ENCODE results near the gene RAB26.

RAB26 gene

GRCh38 chr16:2180962-2181923 is 32.8 kb downstream of the RAB26 start:
- ChIA-PET CTCF (no interaction called here), POLR2A (interaction anchor here (1.1 to 1.3 kb wide), 2 partner anchors 26 to 30 kb away, joined by 7 to 13 read pairs; partner anchors contain the start of gene TRAF7)
- H3K36me3 ChIP-seq (ENCODE audit: control insufficient read depth in 2 of 2, insufficient read depth in 1 of 2, low read length in 2 of 2) = peaks cover 0 to 30% of the 10 kb centered on the region in 2 experiments; a peak in 1 of 3 replicates
- no peak overlapping the region for H3K4me3 ChIP-seq (ENCODE audit: low read depth, low read length)
- no peak overlapping the region for H3K27ac ChIP-seq (ENCODE audit: extremely low read depth, low read depth, low read length)
- no peaks in the 10 kb centered on the region for H3K9me3 ChIP-seq (ENCODE audit: control insufficient read depth, insufficient read depth, low read depth, low read length)
- H3K4me1 ChIP-seq (ENCODE audit: control insufficient read depth, insufficient read depth, low read length) = no peaks in the 10 kb centered on the region
- TF ChIP-seq ZNF585B (tag by site-specific recombination; IDR thresholded peaks at IDR 0.05) (no peak), ZNF449 (tag by site-specific recombination; IDR thresholded peaks at IDR 0.05) (peak; percentile 53; the same call in 1 of the 2 replicates), SALL2 (tag by site-specific recombination; IDR thresholded peaks at IDR 0.05; ENCODE audit: borderline replicate concordance) (no peak), ZSCAN23 (tag by site-specific recombination; IDR thresholded peaks at IDR 0.05) (no peak), ZNF513 (tag by site-specific recombination; IDR thresholded peaks at IDR 0.05) (no peak), ZBTB48 (tag by site-specific recombination; IDR thresholded peaks at IDR 0.05) (no peak), ZSCAN18 (tag by site-specific recombination; IDR thresholded peaks at IDR 0.05) (no peak), KLF8 (tag by site-specific recombination; IDR thresholded peaks at IDR 0.05) (0 out of 2 replicates have a peak, but pooled peaks have one; percentile 23), ZBTB26 (tag by site-specific recombination; optimal IDR thresholded peaks at IDR 0.05) (peak; percentile 11), ZBTB7A (tag by site-specific recombination; IDR thresholded peaks at IDR 0.05; ENCODE audit: low read depth) (no peak), ZNF623 (tag by site-specific recombination; IDR thresholded peaks at IDR 0.05) (no peak), YY2 (tag by site-specific recombination; IDR thresholded peaks at IDR 0.05) (no peak), MZF1 (tag by site-specific recombination; IDR thresholded peaks at IDR 0.05; ENCODE audit: borderline replicate concordance) (no peak), GLIS1 (tag by site-specific recombination; IDR thresholded peaks at IDR 0.05) (0 out of 2 replicates have a peak, but pooled peaks have one; percentile 19), ZFP69B (tag by site-specific recombination; IDR thresholded peaks at IDR 0.05) (peak; percentile 91), ZNF37A (tag by site-specific recombination; IDR thresholded peaks at IDR 0.05) (no peak), ZNF48 (tag by site-specific recombination; IDR thresholded peaks at IDR 0.05) (no peak), PRDM10 (tag by site-specific recombination; IDR thresholded peaks at IDR 0.05) (no peak), ZNF280C (tag by site-specific recombination; IDR thresholded peaks at IDR 0.05) (no peak), KLF1 (tag by site-specific recombination; IDR thresholded peaks at IDR 0.05) (peak; percentile 77), ZNF138 (tag by site-specific recombination; IDR thresholded peaks at IDR 0.05; ENCODE audit: borderline replicate concordance) (no peak), ZNF549 (tag by site-specific recombination; IDR thresholded peaks at IDR 0.05) (no peak), ZNF530 (tag by site-specific recombination; IDR thresholded peaks at IDR 0.05; ENCODE audit: low read depth) (no peak), GLI2 (tag by site-specific recombination; IDR thresholded peaks at IDR 0.05; ENCODE audit: borderline replicate concordance, low read depth) (no peak), ZNF211 (tag by site-specific recombination; IDR thresholded peaks at IDR 0.05; ENCODE audit: low read depth) (no peak)

All from HEK293 (cell line).